ENCODE results near the gene IL27RA.

- TF ChIP-seq CTCF (IDR thresholded peaks at IDR 0.05; ENCODE audit: low read depth, low read length): no peak
- TF ChIP-seq POLR2A (IDR thresholded peaks at IDR 0.05; ENCODE audit: extremely low read depth, insufficient read length): no peak
- no peak for TF ChIP-seq MAX (IDR thresholded peaks at IDR 0.05; ENCODE audit: low read depth, low read length)
- no peak for TF ChIP-seq MYC (IDR thresholded peaks at IDR 0.05; ENCODE audit: low read depth, low read length)
Observed at GRCh38 chr19:14089412-14089661, 57.8 kb downstream of the IL27RA start.
